ENCODE results near the gene SLC41A3.

The SLC41A3 gene

DNA sequence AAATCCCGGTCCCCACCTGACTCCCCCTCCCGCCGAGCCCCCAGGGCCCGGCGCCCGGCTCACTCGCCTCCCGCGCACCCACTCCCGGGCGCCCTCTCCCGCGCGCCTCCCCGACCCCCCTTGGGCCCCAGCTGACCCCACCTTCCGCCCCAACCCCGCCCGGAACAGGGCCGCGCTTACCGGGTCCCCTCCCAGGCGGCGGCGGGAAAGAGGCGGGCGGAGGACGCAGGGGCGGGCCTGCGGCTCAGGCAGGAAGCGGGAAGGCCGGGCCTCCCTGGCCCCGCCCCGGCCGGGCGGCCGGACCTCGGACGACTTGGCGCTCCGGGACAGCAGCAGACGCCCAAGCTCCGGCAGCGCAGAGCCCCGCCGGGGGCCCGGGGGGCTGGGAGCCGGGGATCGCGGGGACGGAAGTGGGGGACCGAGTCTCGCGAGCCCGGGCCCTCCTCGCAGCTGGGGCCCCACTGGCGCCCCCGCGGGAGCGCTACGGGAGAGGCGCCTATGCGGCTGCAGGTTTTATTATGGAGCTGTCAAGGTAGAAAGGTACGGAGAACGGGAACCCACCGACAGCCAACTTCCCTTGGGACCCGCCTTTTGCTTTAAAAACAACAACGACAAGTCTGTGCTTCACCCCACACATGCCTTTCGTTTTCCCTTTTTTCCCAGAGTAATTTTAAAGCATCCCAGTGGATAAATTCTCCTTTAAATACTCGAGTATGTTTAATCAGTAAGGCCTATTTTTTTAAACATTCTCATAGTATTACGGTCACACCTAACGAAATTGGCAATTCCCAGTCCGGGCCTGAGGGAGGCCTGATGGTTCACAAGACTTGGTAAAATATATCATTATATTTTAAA lies at the start of gene SLC41A3:
TSS of gene SLC41A3 (minus strand) at position 212 of the 855 bp plus-strand sequence. CDS start 15,905 bp downstream, outside the sequence.
- peak; percentile 61 to 77 for DNase-seq (ENCODE audit: low read depth in 1 of 2, low spot score in 1 of 2)

DNA sequence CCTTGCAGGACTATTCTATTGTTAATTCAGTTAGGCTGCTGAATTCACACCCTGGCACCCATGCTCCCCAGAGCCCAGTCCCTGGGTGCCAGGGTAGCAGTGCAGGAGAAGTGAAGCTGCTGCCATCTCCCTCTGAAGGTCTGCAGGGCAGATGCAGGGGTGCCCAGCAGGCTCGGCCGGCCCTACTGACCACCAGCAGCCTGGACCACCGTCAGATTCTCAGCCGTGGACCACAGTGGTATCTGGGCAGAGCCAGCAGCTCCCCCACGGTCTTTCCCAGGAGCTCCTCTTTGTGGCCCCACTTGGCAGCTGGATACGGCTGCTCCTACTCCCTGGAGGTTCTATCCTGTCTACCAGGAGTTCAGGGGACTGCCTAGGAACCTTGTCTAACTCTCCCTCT lies 49.7 kb upstream of the SLC41A3 start:
- DNase-seq (ENCODE audit: low read depth in 1 of 2, low spot score in 1 of 2): peak in 1 of 2 donors; percentile 1

DNA sequence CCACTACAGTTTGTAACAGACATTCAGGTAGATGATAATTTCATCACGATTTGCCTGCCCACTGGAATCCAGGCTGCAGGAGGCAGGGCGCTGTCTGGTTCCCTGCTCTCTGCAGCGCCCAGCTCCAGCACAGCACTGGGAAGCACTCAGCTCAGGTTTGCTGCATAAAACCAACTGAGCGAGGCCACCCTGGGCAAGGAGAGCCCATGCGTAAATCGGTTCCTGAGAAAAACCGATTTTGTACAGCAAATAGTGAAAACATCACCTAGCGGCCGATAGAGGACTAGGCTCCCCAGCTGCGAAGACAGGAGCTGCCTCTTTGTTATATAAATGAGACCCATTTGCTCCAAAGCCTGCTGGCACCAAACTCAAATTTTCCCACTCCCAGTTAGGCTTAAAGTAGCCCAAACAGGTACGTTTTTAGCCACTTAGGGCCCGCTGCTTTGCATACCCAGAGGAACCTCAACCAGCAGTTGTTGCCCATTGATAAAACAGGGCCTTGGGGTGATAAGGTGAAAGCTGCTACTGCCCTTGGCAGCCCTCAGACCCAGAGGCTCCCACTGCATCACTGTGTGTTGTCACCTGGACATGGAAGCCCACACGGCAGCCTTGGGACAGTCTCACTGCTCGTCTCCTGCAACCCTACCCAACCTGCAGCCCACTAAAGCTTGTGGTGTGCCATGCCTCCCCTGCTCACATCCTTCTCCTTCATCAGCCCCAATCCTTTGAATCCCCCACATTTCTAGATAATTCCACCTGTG lies 49.0 kb upstream of the SLC41A3 start:
- DNase-seq (ENCODE audit: low read depth in 1 of 2, low spot score in 1 of 2): no peak

DNA sequence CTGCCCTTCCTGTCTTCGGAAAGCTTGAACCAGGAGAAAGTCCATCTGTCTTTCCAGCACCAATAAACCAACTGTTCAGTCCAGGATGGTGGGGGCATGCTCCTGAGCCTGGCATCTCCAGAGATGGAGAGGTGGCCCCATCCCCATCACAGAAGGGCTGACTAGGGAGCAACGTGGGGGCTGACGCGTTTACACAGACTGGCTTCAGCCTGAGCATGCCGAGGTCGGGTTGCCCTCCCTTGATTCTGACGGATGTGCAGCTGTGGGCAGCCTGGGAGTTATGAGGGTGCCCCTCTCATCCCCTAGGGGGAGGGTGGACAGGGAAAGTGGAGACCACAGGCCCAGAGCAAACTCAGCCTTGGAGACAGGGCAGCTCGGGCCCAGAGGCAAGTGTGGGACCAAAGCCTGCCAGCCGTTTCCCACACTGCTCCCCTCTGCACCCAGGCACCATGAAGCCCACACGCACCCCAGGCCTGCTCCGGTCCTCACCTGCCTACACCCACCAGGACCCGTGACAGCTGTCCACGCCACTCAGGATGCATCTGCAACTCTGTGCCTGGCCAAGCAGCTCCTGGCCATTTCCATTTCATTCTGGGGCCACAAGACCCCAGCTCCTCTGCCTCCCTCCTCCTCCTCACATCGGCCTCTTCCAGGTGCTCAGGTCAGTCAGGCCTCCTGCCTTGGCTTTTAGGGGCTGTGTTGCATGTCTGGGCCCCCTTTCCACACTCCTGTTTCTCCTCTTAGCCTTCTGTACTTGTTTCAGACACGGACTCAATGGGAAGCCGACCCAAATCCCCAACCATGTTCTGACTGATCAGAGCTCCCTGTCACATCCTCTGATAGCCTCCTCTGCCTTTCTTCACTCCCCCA lies 48.2 kb upstream of the SLC41A3 start:
- DNase-seq (ENCODE audit: low read depth in 1 of 2, low spot score in 1 of 2): no peak

DNA sequence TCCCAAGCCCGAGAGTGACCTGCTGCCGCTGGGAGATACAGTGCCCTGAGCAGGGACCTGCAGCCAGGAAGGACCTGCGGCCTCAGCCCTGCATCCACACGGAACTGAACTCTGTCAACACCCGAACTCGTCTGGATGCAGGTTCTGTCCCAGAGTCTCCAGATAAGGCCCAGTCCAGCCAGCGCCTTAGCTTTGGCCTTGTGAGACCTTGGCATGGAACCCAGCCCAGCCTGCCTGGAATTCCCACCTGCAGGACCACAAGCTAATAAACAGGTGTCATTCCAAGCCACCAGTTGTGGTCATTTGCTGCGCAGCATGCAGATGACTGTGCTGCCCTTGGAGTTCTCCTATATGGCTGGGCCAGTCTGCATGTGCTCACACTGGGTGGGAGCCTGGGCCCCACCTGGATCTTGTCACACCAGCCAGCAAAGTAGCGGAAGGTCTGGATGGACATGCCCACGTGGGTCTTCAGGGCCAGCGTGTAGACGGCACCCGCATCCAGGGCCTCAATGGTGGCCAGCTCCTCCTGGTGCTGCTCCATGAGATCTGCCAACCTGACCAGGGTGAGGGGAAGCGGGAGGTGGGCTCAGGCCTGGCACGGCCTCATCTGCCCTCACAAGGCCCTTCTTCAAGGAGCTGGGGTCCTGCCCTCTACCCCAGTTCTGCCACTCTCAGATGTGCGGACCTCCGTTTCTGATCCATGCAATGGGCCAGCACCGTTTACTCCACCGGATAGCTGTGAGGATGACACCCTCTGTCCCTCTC lies 47.2 kb upstream of the SLC41A3 start:
- DNase-seq (ENCODE audit: low read depth in 1 of 2, low spot score in 1 of 2): no peak

DNA sequence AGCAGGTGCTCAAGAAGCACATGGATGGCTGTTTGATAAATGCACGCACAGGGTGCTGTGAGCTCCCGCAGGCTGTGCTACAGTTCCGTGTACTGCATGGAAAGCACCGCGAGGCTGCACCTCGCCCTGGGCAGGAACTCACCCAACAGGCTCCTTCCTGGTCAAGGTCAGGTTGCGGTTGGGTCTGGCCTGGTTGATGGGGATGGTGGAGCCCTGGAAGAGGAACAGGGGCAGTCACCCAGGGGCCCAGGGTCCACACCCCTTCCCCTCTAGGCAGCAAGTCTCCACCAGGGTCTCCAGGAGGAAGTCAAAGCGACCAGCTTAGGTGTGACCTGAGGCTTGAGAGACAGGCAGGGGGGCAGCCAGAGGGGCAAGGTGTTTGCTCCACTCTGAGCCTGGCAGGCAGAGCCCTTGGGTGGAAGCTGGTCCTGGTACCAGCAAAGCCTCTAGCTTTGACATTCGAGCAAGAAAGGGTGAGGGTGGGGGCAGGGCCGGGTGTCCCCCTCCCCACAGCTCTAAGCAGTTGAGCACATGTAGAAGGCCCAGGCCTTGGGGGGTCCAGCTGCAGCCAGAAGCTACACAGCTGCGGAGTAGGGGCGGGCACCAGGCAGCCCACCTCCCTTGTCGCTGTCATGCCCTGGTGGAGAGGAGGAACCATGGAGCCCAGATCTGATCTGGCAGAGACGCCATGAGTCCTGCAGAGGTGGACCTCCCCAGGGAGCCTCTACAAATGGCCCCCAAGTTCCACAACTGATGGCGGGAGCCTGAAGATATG lies 46.3 kb upstream of the SLC41A3 start:
- DNase-seq (ENCODE audit: low read depth in 1 of 2, low spot score in 1 of 2): peak in 1 of 2 donors; percentile 1

DNA sequence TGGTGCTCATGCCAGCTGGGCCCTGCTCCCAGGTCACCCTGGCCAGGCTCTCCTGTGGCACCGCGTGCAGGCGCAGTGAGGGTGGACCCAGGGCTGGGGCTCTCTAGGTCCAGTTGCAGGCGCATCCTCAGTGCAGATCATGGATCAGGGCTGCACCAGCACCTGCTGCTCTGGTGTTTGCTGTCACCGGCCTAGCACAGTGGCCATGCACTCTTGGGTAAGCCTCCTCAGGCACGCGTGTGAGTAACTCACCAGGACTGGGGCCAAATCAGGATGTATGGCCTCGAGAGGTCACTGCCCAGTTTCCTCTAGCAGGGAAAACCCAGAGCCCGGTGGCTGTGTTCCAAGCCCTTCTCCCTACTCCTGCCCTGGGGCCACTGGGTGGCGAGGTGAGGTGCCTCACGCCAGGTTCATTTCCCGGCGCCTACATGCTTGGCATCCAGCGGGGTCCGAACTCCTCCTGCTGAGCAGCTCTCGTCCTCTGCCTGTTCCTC lies 45.5 kb upstream of the SLC41A3 start:
- DNase-seq (ENCODE audit: low read depth in 1 of 2, low spot score in 1 of 2): peak in 1 of 2 donors; percentile 1

DNA sequence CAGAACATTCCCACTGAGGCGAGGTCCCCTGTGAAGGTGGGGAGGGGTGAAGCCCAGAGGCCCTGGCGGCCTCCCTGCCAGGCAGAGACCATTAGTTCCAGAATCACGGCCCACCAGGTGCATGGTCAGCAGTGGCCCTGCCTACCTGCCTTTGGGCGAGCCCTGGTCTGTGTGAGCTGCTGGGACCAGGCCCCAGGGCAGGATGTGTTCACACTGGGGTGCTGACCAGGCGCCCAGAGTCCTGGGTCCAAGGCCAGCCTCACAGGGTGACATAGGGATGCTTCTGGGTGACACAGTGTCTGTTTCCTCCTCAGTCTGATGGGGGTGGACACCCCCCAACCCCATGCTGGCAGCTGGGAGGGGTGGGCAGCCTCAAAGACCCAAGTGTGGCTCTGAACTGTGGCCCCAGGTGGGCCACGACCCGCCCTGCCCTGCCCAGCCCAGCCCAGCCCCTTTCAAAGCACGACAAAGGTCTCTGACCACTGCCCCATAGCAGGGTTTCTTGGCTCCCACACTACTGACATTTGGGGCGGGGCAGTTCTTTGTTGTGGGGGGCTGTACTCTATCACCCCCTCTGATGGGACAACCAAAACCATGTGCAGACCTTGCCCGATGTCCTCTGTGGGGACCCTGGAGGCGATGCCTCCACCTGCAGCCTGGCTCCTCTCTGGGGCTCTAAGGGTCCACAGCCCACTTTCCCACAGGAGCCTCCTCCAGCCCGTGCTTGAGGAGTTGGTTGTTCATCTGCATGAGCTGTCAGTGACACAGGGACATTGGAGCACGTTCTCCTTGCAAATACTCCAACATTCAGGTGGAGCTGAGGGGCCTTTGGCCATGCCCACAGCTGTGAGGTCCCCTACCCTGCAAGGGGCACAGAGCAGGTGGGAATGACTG lies 44.8 kb upstream of the SLC41A3 start:
- peak in 1 of 2 donors; percentile 2 for DNase-seq (ENCODE audit: low read depth in 1 of 2, low spot score in 1 of 2)

DNA sequence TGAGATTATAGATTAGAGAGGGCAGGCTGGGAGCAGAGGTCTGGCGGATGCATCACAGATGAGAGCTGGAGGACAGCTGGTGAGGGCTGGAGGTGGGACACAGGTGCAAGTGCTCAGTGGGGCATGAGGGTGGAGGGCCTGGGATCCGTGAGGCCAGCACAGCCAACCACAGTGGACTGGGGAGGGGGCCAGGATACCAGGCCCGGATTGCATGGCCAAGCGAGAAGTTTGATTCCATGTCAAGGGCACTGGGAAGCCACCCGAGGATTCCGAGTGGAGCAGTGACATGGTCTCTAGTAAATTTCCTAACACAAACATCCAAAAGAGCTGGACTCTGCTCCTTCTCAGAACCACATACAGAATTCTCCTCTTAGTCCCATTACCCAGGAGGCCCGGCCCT lies 44.0 kb upstream of the SLC41A3 start:
- no peak for DNase-seq (ENCODE audit: low read depth in 1 of 2, low spot score in 1 of 2)

DNA sequence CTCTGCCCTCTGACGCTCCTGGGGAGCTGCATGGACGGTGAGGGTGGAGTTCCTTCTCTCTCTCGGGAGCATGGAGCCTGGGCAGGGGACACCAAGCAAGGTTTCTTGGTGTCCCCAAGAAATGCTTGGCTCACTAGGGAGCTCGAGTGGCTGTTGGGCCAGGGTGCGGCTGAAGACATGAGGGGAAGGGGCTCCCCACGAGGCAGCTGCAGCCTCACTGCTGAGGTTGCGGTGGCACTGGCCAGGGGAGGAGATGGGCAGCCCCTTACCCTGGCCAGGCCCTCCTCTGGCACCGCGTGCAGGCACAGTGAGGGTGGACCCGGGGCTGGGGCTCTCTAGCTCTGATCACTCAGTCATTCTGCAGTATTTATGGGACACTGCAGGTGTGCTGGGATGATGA lies 43.5 kb upstream of the SLC41A3 start:
- DNase-seq (ENCODE audit: low read depth in 1 of 2, low spot score in 1 of 2): peak in 1 of 2 donors; percentile 2

DNA sequence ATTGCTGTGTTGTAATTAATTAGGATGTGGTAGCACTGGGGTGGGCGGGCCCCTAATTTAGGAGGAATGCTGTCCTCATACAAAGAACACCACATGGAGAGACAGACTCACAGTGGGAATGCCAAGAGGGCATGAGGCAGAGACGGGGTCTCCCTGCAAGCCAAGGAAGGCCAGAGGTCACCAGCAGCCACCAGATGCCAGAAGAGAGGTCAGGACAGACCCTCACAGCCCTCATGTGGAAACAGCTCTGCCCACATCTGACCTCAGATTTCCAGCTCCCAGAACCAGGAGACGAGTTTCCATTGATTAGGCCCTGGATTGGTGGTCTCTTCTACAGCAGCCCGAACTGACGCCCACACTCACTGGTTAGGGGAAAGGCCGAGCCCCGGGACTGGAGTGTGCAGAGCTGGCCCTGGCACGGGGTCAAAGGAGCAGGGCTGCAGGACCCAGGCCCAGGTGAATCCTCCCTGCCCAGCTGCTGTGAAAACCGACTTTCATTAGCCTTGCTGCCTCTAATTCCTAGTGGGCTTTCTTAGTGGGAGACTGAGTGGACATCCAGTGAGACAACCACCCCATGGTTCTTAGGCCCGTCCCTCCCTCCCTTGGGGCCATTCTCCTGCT lies 43.0 kb upstream of the SLC41A3 start:
- no peak for DNase-seq (ENCODE audit: low read depth in 1 of 2, low spot score in 1 of 2)

DNA sequence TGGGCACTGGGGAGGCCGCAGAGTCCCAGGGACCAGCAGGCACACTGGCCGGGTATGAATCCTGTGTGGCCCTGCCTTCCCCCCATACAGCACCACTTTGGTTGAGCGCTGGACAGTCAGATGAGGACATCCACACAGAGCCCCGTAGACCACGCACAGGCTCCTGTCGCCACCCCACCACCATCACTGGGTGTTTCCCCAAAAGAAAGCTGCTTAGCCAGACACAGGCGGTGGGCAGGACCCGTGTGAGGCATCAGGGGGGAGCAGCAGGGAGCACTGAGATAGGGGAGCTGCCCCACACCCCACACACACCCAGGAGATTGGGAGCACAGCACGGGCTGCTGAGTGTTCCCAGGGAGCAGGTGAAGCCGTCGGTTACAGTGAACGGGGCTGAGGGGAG lies 42.4 kb upstream of the SLC41A3 start:
- peak in 1 of 2 donors; percentile 1 for DNase-seq (ENCODE audit: low read depth in 1 of 2, low spot score in 1 of 2)

DNA sequence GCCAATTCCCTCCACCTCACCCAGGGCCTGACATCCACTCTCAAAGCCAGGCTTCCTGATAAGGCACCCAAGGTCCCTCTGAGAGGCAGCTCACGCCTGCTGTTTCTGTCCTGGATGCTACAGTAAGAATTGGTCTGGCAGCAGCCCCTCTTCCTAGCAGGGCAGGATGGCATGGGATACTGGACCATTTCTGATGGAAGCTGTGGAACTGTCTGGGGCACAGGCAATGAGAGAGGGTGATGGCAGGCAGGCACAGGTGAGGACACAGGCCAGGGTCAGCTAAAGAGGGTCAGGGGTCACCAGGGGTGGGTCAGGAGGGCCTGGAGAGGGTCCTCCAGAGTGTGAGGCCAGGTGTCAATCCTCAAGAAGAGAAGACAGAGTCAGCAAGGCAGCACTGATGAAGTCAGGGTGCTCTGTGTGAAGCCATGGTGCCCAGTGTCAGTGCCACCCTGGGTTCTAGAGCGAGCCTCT lies 41.9 kb upstream of the SLC41A3 start:
- DNase-seq (ENCODE audit: low read depth in 1 of 2, low spot score in 1 of 2): no peak

DNA sequence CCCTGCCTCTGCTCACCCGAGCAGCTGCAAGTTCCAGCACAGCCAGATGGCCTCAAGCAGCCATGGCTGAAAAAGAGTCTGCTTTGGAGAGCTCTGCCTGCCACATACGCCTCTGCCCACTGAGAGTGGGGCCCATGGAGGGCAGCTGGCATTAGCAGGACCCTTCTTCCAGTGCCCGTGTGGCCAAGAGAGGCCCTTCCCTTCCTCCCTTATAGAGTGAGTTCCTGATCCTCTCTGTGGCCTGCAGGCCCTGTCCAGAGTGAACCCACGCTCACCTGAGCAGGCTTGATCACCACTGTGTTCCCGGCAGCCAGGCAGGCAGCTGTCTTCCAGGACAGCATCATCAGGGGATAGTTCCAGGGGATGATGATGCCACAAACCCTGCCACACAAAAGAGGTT lies 41.4 kb upstream of the SLC41A3 start:
- DNase-seq (ENCODE audit: low read depth in 1 of 2, low spot score in 1 of 2): no peak

DNA sequence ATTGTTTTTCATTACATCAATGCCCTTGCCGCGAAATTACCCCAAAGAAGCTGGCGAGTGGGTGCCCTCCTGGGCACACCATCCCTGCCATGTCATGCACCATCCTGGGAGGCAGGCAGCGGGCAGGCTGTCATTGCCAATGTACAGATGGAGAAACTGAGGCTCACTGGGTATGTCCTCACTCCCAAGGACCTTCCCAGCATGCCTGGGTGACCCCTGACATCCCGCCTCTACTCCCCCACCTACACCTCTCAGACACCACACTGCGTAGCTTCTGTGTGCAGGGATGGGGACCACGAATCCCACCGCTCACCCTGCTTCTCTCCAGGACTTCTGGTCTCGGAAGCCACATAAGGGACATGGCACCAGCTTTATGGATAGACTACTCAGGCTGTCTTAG lies 41.0 kb upstream of the SLC41A3 start:
- DNase-seq (ENCODE audit: low read depth in 1 of 2, low spot score in 1 of 2): no peak

DNA sequence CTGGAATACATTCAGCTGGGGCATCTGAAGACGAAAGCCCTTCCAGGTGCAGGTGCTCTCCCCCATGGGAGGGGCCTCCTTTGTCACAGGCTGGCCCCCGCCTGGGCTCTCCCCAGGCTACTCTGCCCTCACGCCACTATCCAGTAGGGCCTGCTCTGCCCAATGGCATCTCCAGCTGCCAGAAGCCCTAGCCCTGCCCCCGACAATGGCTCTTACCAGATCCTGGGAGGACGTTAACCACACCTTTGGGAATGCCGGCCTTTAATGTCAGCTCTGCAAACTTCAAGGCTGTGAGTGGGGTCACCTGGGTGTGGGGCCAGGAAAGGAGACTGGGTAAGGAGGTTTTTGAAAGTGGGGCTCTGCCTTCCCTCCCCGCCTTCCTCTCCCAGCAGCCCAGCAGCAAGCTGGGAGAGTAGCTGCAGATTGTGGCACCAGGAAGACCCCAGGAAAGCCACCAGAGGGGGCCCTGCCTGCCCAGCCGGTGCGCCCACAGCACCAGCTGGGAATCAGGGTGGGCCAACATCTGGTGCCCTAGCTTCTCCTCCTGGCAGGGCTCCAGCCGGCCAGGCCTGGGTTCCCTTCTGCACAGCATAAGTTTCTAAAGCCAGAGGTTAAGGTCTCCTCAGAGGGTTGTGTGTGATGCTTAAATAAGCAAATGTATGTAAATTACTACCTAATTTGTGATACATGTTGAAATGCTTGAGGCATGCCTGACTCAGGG lies 40.4 kb upstream of the SLC41A3 start:
- no peak for DNase-seq (ENCODE audit: low read depth in 1 of 2, low spot score in 1 of 2)

DNA sequence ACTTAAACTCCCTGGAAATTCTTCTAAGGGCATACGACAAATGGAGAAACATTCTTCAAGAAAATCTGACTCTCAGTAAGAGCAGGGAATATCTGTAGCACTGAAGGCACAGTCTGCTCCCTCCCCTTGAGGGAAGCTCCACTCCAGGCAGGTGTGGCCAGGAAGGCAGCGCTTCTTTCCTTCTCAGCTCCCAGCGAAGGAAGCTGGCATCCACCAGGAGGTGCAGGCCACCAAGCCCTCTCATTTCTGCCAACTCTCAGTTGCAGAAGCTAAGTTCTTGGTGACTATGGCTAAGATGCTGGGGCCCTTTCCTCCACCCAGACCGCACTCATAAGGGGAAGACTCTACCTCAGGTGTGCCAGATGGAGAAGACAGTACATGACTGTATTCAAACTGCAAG lies 37.7 kb upstream of the SLC41A3 start:
- no peak for DNase-seq (ENCODE audit: low read depth in 1 of 2, low spot score in 1 of 2)
